Measurements from ENCODE around the gene MOB2. TPM values are rescaled to one million over a fixed set of nuclear protein-coding genes. Genes with fewer than 3 reads are reported as not detected.

MOB2 gene
- total RNA-seq, 2 experiments from 2014 or later, result 22.4 to 27.5 TPM

GRCh38 chr11:1508986-1509385, 22.4 kb upstream of the MOB2 start:
- H3K9me3 ChIP-seq (ENCODE audit: low read length), result no peaks in the 10 kb centered on the region
- H4K20me1 ChIP-seq (ENCODE audit: insufficient read depth, low read length), result peaks cover 3% of the 10 kb centered on the region; the same call in 1 of the 2 replicates
- POLR2A ChIA-PET, result no interaction called here
- H3K4me3 ChIP-seq (ENCODE audit: low read depth, low read length, poor library complexity, severe bottlenecking), result no peak overlapping the region
- DNase-seq (ENCODE audit: low spot score), result no peak
- no peaks in the 10 kb centered on the region for H3K9me2 ChIP-seq (ENCODE audit: insufficient read depth, low read length)
- H3K27ac ChIP-seq (ENCODE audit: low read depth, low read length, poor library complexity, severe bottlenecking), result no peak overlapping the region
- H3K79me2 ChIP-seq (ENCODE audit: insufficient read depth, low read depth, low read length), result no peaks in the 10 kb centered on the region
- peaks cover 17% of the 10 kb centered on the region for H3K4me1 ChIP-seq (ENCODE audit: insufficient read depth, low read length, poor library complexity, severe bottlenecking)
- H2AFZ ChIP-seq (ENCODE audit: low read length), result no peak overlapping the region
- intact Hi-C loops (cut with micrococcal nuclease; ENCODE audit: unreplicated experiment), result no loop called here
- CTCF ChIA-PET (ENCODE audit: unreplicated experiment), result no interaction called here
- BruUV-seq (replicated peaks), result no TSS peak
- H3K36me3 ChIP-seq (ENCODE audit: insufficient read depth, low read length), result no peaks in the 10 kb centered on the region
- H3K4me2 ChIP-seq (ENCODE audit: low read length), result no peak overlapping the region
- no peak for TF ChIP-seq EZH2phosphoT487 (IDR thresholded peaks at IDR 0.05; ENCODE audit: borderline replicate concordance, low read depth, low read length)
- no peak for TF ChIP-seq CTCF (conservative IDR thresholded peaks at IDR 0.05; ENCODE audit: low read length)

GRCh38 chr11:1508491-1508891, 21.9 kb upstream of the MOB2 start:
- ChIA-PET POLR2A (no interaction called here), CTCF (ENCODE audit: unreplicated experiment) (no interaction called here)
- H3K4me2 ChIP-seq (ENCODE audit: low read length), result no peak overlapping the region
- BruUV-seq (replicated peaks), result no TSS peak
- peaks cover 15% of the 10 kb centered on the region for H3K4me1 ChIP-seq (ENCODE audit: insufficient read depth, low read length, poor library complexity, severe bottlenecking)
- no peak overlapping the region for H2AFZ ChIP-seq (ENCODE audit: low read length)
- intact Hi-C loops (cut with micrococcal nuclease; ENCODE audit: unreplicated experiment), result no loop called here
- no peaks in the 10 kb centered on the region for H3K9me3 ChIP-seq (ENCODE audit: low read length)
- no peak overlapping the region for H3K4me3 ChIP-seq (ENCODE audit: low read depth, low read length, poor library complexity, severe bottlenecking)
- DNase-seq (ENCODE audit: low spot score), result no peak
- H4K20me1 ChIP-seq (ENCODE audit: insufficient read depth, low read length), result peaks cover 3% of the 10 kb centered on the region; the same call in 1 of the 2 replicates
- H3K79me2 ChIP-seq (ENCODE audit: insufficient read depth, low read depth, low read length), result no peaks in the 10 kb centered on the region
- no peak for TF ChIP-seq EZH2phosphoT487 (IDR thresholded peaks at IDR 0.05; ENCODE audit: borderline replicate concordance, low read depth, low read length)
- TF ChIP-seq CTCF (conservative IDR thresholded peaks at IDR 0.05; ENCODE audit: low read length), result no peak
- no peak overlapping the region for H3K27ac ChIP-seq (ENCODE audit: low read depth, low read length, poor library complexity, severe bottlenecking)
- no peaks in the 10 kb centered on the region for H3K36me3 ChIP-seq (ENCODE audit: insufficient read depth, low read length)
- no peaks in the 10 kb centered on the region for H3K9me2 ChIP-seq (ENCODE audit: insufficient read depth, low read length)

DNA sequence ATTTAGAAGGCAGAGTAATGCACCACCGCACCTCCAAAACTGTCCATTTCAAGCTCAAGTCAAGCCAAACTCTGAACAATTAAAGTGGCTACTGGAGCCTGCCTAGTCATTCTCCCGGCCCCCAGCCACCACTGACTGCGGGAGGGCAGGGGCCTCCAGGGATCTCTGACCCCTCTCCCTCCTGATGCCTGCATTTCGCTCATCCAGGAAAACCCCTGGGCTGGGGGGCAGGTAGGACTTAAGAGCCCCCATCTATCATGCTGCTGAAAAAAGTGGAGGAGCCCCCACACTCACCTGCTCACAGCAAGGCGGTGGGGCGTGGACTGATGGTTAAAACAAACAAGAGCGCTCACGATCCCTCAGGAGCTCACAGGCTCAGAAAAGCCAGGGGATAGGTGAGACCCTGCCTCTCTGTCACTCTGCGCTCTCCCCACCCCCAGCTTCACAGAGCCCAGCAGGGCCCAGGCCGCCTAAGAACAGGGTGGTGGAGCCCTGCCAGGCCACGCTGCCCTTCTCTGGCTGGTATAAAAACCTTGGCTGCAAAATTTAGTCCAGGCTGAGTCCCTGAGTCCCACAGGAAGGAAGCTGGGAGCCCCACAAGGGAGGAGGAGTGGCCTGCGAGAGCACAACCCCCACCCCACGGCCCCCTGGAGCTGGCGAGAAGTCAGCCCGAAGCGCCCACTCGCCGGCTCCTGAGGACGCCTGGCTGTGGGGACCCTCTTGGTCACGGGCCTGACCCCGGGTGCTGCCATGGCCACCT, 21.0 kb upstream of the MOB2 start:
- no peak overlapping the region for H3K4me2 ChIP-seq (ENCODE audit: low read length)
- no TSS peak for BruUV-seq (replicated peaks)
- H3K27ac ChIP-seq (ENCODE audit: low read depth, low read length, poor library complexity, severe bottlenecking), result no peak overlapping the region
- H3K36me3 ChIP-seq (ENCODE audit: insufficient read depth, low read length), result no peaks in the 10 kb centered on the region
- no peaks in the 10 kb centered on the region for H3K79me2 ChIP-seq (ENCODE audit: insufficient read depth, low read depth, low read length)
- no peaks in the 10 kb centered on the region for H3K9me3 ChIP-seq (ENCODE audit: low read length)
- ChIA-PET CTCF (ENCODE audit: unreplicated experiment) (no interaction called here), POLR2A (no interaction called here)
- H3K9me2 ChIP-seq (ENCODE audit: insufficient read depth, low read length), result no peaks in the 10 kb centered on the region
- intact Hi-C loops (cut with micrococcal nuclease; ENCODE audit: unreplicated experiment), result no loop called here
- TF ChIP-seq EZH2phosphoT487 (IDR thresholded peaks at IDR 0.05; ENCODE audit: borderline replicate concordance, low read depth, low read length), result no peak
- no peak for TF ChIP-seq CTCF (conservative IDR thresholded peaks at IDR 0.05; ENCODE audit: low read length)
- peaks cover 3% of the 10 kb centered on the region; the same call in 1 of the 2 replicates for H4K20me1 ChIP-seq (ENCODE audit: insufficient read depth, low read length)
- no peak overlapping the region for H3K4me3 ChIP-seq (ENCODE audit: low read depth, low read length, poor library complexity, severe bottlenecking)
- no peak for DNase-seq (ENCODE audit: low spot score)
- peaks cover 8% of the 10 kb centered on the region for H3K4me1 ChIP-seq (ENCODE audit: insufficient read depth, low read length, poor library complexity, severe bottlenecking)
- H2AFZ ChIP-seq (ENCODE audit: low read length), result no peak overlapping the region
